ENCODE measurements around the gene ARFGAP1. TPM values are rescaled to one million over a fixed set of nuclear protein-coding genes. Genes with fewer than 3 reads are reported as not detected.

ARFGAP1 gene
- total and polyA plus RNA-seq, 2 experiments from 2014 or later: 41.5 to 95.5 TPM

- TF ChIP-seq, protein P1, sequence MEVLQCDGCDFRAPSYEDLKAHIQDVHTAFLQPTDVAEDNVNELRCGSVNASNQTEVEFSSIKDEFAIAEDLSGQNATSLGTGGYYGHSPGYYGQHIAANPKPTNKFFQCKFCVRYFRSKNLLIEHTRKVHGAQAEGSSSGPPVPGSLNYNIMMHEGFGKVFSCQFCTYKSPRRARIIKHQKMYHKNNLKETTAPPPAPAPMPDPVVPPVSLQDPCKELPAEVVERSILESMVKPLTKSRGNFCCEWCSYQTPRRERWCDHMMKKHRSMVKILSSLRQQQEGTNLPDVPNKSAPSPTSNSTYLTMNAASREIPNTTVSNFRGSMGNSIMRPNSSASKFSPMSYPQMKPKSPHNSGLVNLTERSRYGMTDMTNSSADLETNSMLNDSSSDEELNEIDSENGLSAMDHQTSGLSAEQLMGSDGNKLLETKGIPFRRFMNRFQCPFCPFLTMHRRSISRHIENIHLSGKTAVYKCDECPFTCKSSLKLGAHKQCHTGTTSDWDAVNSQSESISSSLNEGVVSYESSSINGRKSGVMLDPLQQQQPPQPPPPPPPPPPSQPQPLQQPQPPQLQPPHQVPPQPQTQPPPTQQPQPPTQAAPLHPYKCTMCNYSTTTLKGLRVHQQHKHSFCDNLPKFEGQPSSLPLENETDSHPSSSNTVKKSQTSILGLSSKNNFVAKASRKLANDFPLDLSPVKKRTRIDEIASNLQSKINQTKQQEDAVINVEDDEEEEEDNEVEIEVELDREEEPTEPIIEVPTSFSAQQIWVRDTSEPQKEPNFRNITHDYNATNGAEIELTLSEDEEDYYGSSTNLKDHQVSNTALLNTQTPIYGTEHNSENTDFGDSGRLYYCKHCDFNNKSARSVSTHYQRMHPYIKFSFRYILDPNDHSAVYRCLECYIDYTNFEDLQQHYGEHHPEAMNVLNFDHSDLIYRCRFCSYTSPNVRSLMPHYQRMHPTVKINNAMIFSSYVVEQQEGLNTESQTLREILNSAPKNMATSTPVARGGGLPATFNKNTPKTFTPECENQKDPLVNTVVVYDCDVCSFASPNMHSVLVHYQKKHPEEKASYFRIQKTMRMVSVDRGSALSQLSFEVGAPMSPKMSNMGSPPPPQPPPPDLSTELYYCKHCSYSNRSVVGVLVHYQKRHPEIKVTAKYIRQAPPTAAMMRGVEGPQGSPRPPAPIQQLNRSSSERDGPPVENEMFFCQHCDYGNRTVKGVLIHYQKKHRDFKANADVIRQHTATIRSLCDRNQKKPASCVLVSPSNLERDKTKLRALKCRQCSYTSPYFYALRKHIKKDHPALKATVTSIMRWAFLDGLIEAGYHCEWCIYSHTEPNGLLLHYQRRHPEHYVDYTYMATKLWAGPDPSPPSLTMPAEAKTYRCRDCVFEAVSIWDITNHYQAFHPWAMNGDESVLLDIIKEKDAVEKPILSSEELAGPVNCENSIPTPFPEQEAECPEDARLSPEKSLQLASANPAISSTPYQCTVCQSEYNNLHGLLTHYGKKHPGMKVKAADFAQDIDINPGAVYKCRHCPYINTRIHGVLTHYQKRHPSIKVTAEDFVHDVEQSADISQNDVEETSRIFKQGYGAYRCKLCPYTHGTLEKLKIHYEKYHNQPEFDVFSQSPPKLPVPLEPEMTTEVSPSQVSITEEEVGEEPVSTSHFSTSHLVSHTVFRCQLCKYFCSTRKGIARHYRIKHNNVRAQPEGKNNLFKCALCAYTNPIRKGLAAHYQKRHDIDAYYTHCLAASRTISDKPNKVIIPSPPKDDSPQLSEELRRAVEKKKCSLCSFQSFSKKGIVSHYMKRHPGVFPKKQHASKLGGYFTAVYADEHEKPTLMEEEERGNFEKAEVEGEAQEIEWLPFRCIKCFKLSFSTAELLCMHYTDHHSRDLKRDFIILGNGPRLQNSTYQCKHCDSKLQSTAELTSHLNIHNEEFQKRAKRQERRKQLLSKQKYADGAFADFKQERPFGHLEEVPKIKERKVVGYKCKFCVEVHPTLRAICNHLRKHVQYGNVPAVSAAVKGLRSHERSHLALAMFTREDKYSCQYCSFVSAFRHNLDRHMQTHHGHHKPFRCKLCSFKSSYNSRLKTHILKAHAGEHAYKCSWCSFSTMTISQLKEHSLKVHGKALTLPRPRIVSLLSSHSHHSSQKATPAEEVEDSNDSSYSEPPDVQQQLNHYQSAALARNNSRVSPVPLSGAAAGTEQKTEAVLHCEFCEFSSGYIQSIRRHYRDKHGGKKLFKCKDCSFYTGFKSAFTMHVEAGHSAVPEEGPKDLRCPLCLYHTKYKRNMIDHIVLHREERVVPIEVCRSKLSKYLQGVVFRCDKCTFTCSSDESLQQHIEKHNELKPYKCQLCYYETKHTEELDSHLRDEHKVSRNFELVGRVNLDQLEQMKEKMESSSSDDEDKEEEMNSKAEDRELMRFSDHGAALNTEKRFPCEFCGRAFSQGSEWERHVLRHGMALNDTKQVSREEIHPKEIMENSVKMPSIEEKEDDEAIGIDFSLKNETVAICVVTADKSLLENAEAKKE (CRISPR knock-in tag; IDR thresholded peaks at IDR 0.05): no peak
- TF ChIP-seq JUNB (IDR thresholded peaks at IDR 0.05; ENCODE audit: unreplicated experiment) (no peak), REST (IDR thresholded peaks at IDR 0.05; ENCODE audit: unreplicated experiment) (no peak), EZH2 (IDR thresholded peaks at IDR 0.05; ENCODE audit: low read depth, unreplicated experiment) (no peak), EZH2phosphoT487 (IDR thresholded peaks at IDR 0.05; ENCODE audit: unreplicated experiment) (no peak), CTCF (conservative IDR thresholded peaks at IDR 0.05; ENCODE audit: low read depth in 2 of 2) (no peak), NANOG (IDR thresholded peaks at IDR 0.05; ENCODE audit: borderline replicate concordance) (no peak), ETS1 (IDR thresholded peaks at IDR 0.05) (no peak)
These were observed 4.3 kb downstream of the ARFGAP1 start (continued) for GRCh38 chr20:63276956-63277355.
